Jurkat, Clone E6-1 (cell line): Measurements from ENCODE around the gene STING1.
"Not testable (repeated sequence)": the region's sequence is repeated elsewhere in the genome, so short reads cannot be mapped to it uniquely, and the experiment has no call there.

Experiments used
- DNase-seq: peaks from one replicate; pipeline ENCODE4 v3.0.0-alpha.2; 2011; ENCODE audit warnings: low read depth, low spot score
- H3K4me3 ChIP-seq: 2 replicates; pipeline ENCODE4 v1.5.1; 2011; ENCODE audit warnings: mild to moderate bottlenecking, low read length, control low read depth, moderate library complexity

STING1 gene

GRCh38 chr5:139504722-139505121, 22.2 kb upstream of the STING1 start:
- DNase-seq, H3K4me3 ChIP-seq: not testable (repeated sequence)

GRCh38 chr5:139503879-139504278, 21.3 kb upstream of the STING1 start:
- not testable (repeated sequence) for H3K4me3 ChIP-seq

GRCh38 chr5:139503036-139503817, 20.7 kb upstream of the STING1 start:
- not testable (repeated sequence) for H3K4me3 ChIP-seq, DNase-seq

More at GRCh38 chr5:139503879-139504278, 21.3 kb upstream of the STING1 start:
- not testable (repeated sequence) for DNase-seq

GRCh38 chr5:139501381-139501780, 18.8 kb upstream of the STING1 start:
- DNase-seq, result no peak
- H3K4me3 ChIP-seq, result no peak overlapping the region

- DNase-seq, result no peak
- no peak overlapping the region for H3K4me3 ChIP-seq
Observed at GRCh38 chr5:139495638-139496435, 13.3 kb upstream of the STING1 start.

GRCh38 chr5:139494832-139495231, 12.3 kb upstream of the STING1 start:
- no peak for DNase-seq
- no peak overlapping the region for H3K4me3 ChIP-seq

GRCh38 chr5:139494256-139494655, 11.7 kb upstream of the STING1 start:
- no peak for DNase-seq
- no peak overlapping the region for H3K4me3 ChIP-seq

- DNase-seq, result no peak
- no peak overlapping the region for H3K4me3 ChIP-seq
Observed at GRCh38 chr5:139492700-139493192, 10.2 kb upstream of the STING1 start.

- no peak for DNase-seq
- no peak overlapping the region for H3K4me3 ChIP-seq
Observed at GRCh38 chr5:139488260-139488659, 5.7 kb upstream of the STING1 start.

GRCh38 chr5:139486201-139486600, 3.6 kb upstream of the STING1 start:
- no peak overlapping the region for H3K4me3 ChIP-seq
- DNase-seq, result no peak

- peak overlapping the region; percentile 72 for H3K4me3 ChIP-seq
- not testable (repeated sequence) for DNase-seq
Observed at GRCh38 chr5:139482890-139483208, 291 bp upstream of the STING1 start.

- DNase-seq, result no peak
- peak overlapping the region; percentile 72 for H3K4me3 ChIP-seq
Observed at GRCh38 chr5:139481580-139482049, 943 bp downstream of the STING1 start.

- no peak for DNase-seq
- peak overlapping the region; percentile 72 for H3K4me3 ChIP-seq
Observed at GRCh38 chr5:139481122-139481533, 1.4 kb downstream of the STING1 start.

- DNase-seq, H3K4me3 ChIP-seq: not testable (repeated sequence)
Observed at GRCh38 chr5:139479729-139480128, 2.8 kb downstream of the STING1 start.

- DNase-seq, H3K4me3 ChIP-seq: not testable (repeated sequence)
Observed at GRCh38 chr5:139478657-139479423, 3.7 kb downstream of the STING1 start.

- DNase-seq, result no peak
- H3K4me3 ChIP-seq, result peak overlapping the region; percentile 40; the same call in 1 of the 2 replicates
Observed at GRCh38 chr5:139475865-139476617, 6.5 kb downstream of the STING1 start.

GRCh38 chr5:139474890-139475791, 7.4 kb downstream of the STING1 start:
- peak overlapping the region; percentile 40 for H3K4me3 ChIP-seq
- DNase-seq, result peak; percentile 90

- no peak overlapping the region for H3K4me3 ChIP-seq
- no peak for DNase-seq
Observed at GRCh38 chr5:139473565-139473964, 9.0 kb downstream of the STING1 start.
